SK-N-SH (cell line): Measurements from ENCODE around the gene ADGRD2. TPM values are rescaled to one million over a fixed set of nuclear protein-coding genes. Genes with fewer than 3 reads are reported as not detected.

Experiments
- CTCF ChIA-PET: fragments of 300-600, 350-600 bp; formaldehyde crosslinking; extraction: SDS; loops from one replicate; lab custom pipeline; 2021; lab: Yijun Ruan, JAX
- POLR2A ChIA-PET: fragments of 350-600 bp; sonication (Branson Sonifier 250); formaldehyde crosslinking; extraction: SDS; loops from one replicate; lab custom pipeline; 2020; ENCODE audit warnings: antibody characterized with exemption, inconsistent platforms; lab: Yijun Ruan, JAX
- DNase-seq: peaks from one replicate; pipeline ENCODE4 v3.0.0; 2012
- H2AFZ ChIP-seq: fragments of 200-600 bp; sonication (generic); 2 replicates; pipeline ENCODE4 v1.8.1; 2016; ENCODE audit warnings: antibody characterized with exemption, mild to moderate bottlenecking, low read depth
- H3F3A ChIP-seq: fragments of 200-600 bp; sonication (generic); replicated peaks from 2 replicates; pipeline ENCODE3; 2016; ENCODE audit warnings: antibody characterized with exemption, mild to moderate bottlenecking; ENCODE audit not compliant: insufficient read depth
- H3K27ac ChIP-seq, 2 experiments: fragments of 200-500 bp in 1 of 2; fragments of 200-600 bp in 1 of 2; sonication (Bioruptor generic) in 1 of 2; sonication (generic), shearing (Covaris generic) in 1 of 2; 2 replicates each; pipeline versions ENCODE4 v1.5.1 to v1.6.1; 2014 to 2016; ENCODE audit warnings: low read depth in 2 of 2, inconsistent platforms in 1 of 2, low read length in 1 of 2, mild to moderate bottlenecking in 1 of 2, mixed read lengths in 1 of 2
- H3K27me3 ChIP-seq: fragments of 200-600 bp; sonication (generic), shearing (Covaris generic); 2 replicates; pipeline ENCODE4 v1.6.1; 2016; ENCODE audit warnings: mixed run types; ENCODE audit not compliant: insufficient read depth
- H3K36me3 ChIP-seq, 2 experiments: fragments of 200-500 bp in 1 of 2; fragments of 200-600 bp in 1 of 2; sonication (Bioruptor generic) in 1 of 2; sonication (generic) in 1 of 2; replicated peaks in 1 of 2; 2 replicates each; pipeline versions ENCODE3 to v1.5.1; 2014 to 2016; ENCODE audit warnings: low read length in 1 of 2, mild to moderate bottlenecking in 1 of 2; ENCODE audit not compliant: insufficient read depth in 2 of 2, control insufficient read depth in 1 of 2
- H3K4me1 ChIP-seq, 2 experiments: fragments of 200-500 bp in 1 of 2; fragments of 200-600 bp in 1 of 2; sonication (Bioruptor generic) in 1 of 2; sonication (generic), shearing (Covaris generic) in 1 of 2; 2 replicates each; pipeline versions ENCODE4 v1.5.1 to v1.6.1; 2014 to 2016; ENCODE audit warnings: low read depth in 1 of 2, low read length in 1 of 2, mixed run types in 1 of 2; ENCODE audit not compliant: insufficient read depth in 2 of 2, control insufficient read depth in 1 of 2
- H3K4me2 ChIP-seq: fragments of 200-600 bp; sonication (generic), shearing (Covaris generic); 2 replicates; pipeline ENCODE4 v1.6.1; 2017; ENCODE audit warnings: mixed run types
- H3K4me3 ChIP-seq, 2 experiments: fragments of 200-500 bp in 1 of 2; fragments of 200-600 bp in 1 of 2; sonication (Bioruptor generic) in 1 of 2; sonication (generic), shearing (Covaris generic) in 1 of 2; 2 replicates each; pipeline versions ENCODE4 v1.5.1 to v1.8.1; 2014 to 2016; ENCODE audit warnings: low read depth in 2 of 2, inconsistent platforms in 1 of 2, low read length in 1 of 2, mild to moderate bottlenecking in 1 of 2, mixed read lengths in 1 of 2, moderate library complexity in 1 of 2
- H3K79me2 ChIP-seq: fragments of 200-600 bp; sonication (generic); 2 replicates; pipeline ENCODE4 v1.8.1; 2017; ENCODE audit warnings: mild to moderate bottlenecking; ENCODE audit not compliant: insufficient read depth
- H3K9ac ChIP-seq: fragments of 200-600 bp; sonication (generic); 2 replicates; pipeline ENCODE4 v1.6.1; 2017; ENCODE audit warnings: mixed run types
- H3K9me2 ChIP-seq: fragments of 200-600 bp; sonication (generic); 2 replicates; pipeline ENCODE4 v1.6.1; 2017; ENCODE audit warnings: mixed run types
- H3K9me3 ChIP-seq: fragments of 200-600 bp; sonication (generic); 2 replicates; pipeline ENCODE4 v1.6.1; 2017; ENCODE audit warnings: mixed run types, mild to moderate bottlenecking, moderate library complexity
- H4K20me1 ChIP-seq: fragments of 200-600 bp; sonication (generic); 2 replicates; pipeline ENCODE4 v1.6.1; 2017; ENCODE audit warnings: mild to moderate bottlenecking, mixed run types; ENCODE audit not compliant: insufficient read depth
- ELF1 ChIP-seq: IDR thresholded peaks from 2 replicates; pipeline ENCODE4 v1.4.0; 2012
- FOXJ3 ChIP-seq: sonication (generic); formaldehyde crosslinking; IDR thresholded peaks from 2 replicates; pipeline ENCODE4 v1.5.1; 2020; ENCODE audit warnings: mild to moderate bottlenecking, missing genetic modification reagents
- FOXM1 ChIP-seq: IDR thresholded peaks from 2 replicates; pipeline ENCODE4 v1.4.0; 2012; ENCODE audit warnings: low read depth, mild to moderate bottlenecking
- GATA2 ChIP-seq: sonication (generic); formaldehyde crosslinking; IDR thresholded peaks from 2 replicates; pipeline ENCODE4 v1.5.0; 2020; ENCODE audit warnings: mild to moderate bottlenecking, missing genetic modification reagents
- JUND ChIP-seq: IDR thresholded peaks from 2 replicates; pipeline ENCODE4 v1.4.0; 2012
- MEF2A ChIP-seq: IDR thresholded peaks from 2 replicates; pipeline ENCODE4 v1.4.0; 2012; ENCODE audit warnings: low read depth, borderline replicate concordance
- NFIC ChIP-seq: IDR thresholded peaks from 2 replicates; pipeline ENCODE4 v1.4.0; 2012; ENCODE audit warnings: borderline replicate concordance
- RAD21 ChIP-seq: IDR thresholded peaks from 2 replicates; pipeline ENCODE4 v1.6.1; 2012; ENCODE audit warnings: mild to moderate bottlenecking, low read length
- TAF1 ChIP-seq: IDR thresholded peaks from 2 replicates; pipeline ENCODE4 v1.6.1; 2012; ENCODE audit warnings: low read depth, mild to moderate bottlenecking, low read length, moderate library complexity, borderline replicate concordance
- YY1 ChIP-seq: IDR thresholded peaks from 2 replicates; pipeline ENCODE4 v1.4.0; 2012; ENCODE audit warnings: low read depth, mild to moderate bottlenecking
- WGBS: methylation state at CpG from one replicate; pipeline ENCODE4 v1.1.6; 2017; ENCODE audit warnings: low lambda C conversion rate; 5-methylcytosine and 5-hydroxymethylcytosine counted together
- polyA plus RNA-seq, 3 experiments: library from polyadenylated mRNA; depleted of rRNA; stranded (reverse); fragments of >200 nt; gene quantifications; 2 replicates each; pipeline ENCODE4 v1.2.3, GENCODE V29; 2012
- TF ChIP-seq, protein P1 (sequence below): IDR thresholded peaks from 2 replicates; pipeline ENCODE4 v1.6.1; 2012; ENCODE audit warnings: mild to moderate bottlenecking, low read depth, low read length, moderate library complexity
- TF ChIP-seq, protein P2 (sequence below): fragments of 150-350 bp; IDR thresholded peaks from 2 replicates; pipeline ENCODE4 v1.6.1; 2017; ENCODE audit warnings: antibody characterized with exemption, low read length, low read depth, borderline replicate concordance

Gene ADGRD2
- polyA plus RNA-seq, 1 of the 3 experiments (the other 2 are of a cell fraction) = 0.05 TPM

DNA sequence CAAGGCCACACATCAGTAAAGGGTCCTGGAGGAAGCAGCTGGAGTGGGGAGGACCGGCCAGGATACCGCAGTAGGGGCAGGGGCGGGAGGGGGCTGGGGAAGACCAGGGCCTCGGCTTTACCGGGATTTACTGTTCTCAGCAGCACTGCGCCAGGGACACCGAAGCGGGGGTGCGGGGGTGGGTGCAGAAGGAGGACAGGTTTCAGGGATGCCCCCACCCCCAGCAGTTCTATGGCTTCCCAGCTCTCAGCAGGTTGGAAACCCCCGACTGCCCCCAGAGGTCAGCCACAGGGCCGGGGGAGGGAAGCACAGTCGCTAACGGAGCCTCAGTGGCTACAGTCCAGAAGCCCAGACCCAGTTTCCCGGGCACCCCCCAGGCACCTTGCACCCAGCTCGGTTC lies 35.7 kb downstream of the ADGRD2 start (continued):
- TF ChIP-seq, protein P1, sequence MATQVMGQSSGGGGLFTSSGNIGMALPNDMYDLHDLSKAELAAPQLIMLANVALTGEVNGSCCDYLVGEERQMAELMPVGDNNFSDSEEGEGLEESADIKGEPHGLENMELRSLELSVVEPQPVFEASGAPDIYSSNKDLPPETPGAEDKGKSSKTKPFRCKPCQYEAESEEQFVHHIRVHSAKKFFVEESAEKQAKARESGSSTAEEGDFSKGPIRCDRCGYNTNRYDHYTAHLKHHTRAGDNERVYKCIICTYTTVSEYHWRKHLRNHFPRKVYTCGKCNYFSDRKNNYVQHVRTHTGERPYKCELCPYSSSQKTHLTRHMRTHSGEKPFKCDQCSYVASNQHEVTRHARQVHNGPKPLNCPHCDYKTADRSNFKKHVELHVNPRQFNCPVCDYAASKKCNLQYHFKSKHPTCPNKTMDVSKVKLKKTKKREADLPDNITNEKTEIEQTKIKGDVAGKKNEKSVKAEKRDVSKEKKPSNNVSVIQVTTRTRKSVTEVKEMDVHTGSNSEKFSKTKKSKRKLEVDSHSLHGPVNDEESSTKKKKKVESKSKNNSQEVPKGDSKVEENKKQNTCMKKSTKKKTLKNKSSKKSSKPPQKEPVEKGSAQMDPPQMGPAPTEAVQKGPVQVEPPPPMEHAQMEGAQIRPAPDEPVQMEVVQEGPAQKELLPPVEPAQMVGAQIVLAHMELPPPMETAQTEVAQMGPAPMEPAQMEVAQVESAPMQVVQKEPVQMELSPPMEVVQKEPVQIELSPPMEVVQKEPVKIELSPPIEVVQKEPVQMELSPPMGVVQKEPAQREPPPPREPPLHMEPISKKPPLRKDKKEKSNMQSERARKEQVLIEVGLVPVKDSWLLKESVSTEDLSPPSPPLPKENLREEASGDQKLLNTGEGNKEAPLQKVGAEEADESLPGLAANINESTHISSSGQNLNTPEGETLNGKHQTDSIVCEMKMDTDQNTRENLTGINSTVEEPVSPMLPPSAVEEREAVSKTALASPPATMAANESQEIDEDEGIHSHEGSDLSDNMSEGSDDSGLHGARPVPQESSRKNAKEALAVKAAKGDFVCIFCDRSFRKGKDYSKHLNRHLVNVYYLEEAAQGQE = no peak
- TF ChIP-seq, protein P2, sequence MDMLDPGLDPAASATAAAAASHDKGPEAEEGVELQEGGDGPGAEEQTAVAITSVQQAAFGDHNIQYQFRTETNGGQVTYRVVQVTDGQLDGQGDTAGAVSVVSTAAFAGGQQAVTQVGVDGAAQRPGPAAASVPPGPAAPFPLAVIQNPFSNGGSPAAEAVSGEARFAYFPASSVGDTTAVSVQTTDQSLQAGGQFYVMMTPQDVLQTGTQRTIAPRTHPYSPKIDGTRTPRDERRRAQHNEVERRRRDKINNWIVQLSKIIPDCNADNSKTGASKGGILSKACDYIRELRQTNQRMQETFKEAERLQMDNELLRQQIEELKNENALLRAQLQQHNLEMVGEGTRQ = no peak
- no peak for TF ChIP-seq RAD21

DNA sequence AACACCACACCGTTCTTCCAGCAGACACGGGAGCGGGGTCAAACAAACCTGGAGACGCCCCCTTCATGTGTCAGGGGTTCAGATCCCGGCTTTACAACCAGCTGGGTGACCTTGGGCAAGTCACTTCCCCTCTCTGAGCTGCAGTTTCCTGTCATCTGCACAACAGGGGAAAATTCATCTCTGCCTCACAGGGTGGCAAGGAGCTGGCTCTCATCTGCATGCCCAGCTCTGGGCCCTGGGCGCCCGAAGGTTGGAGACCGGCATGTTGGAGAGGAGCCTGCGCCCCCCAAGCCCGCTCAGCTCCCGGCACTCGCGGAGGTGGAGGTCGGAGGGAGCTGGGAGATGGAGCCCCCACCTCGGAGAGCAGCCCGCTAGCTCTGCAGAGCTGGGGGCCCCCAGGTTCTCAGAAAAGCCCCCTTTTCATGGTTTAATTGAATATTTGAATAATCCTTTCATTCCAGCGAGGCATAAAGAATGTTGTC lies 36.6 kb downstream of the ADGRD2 start:
- no peak overlapping the region for H2AFZ ChIP-seq
- 70% methylated on average over 14 of the region's 17 CpGs for WGBS
- POLR2A ChIA-PET = interaction anchor here (1.2 kb wide), 1 partner anchor 25 kb away, joined by 3 read pairs; no protein-coding TSS in a partner anchor
- H3K9me3 ChIP-seq = no peaks in the 10 kb centered on the region
- no peak overlapping the region for H3K4me2 ChIP-seq
- H3K79me2 ChIP-seq = no peaks in the 10 kb centered on the region
- no peak overlapping the region for H3K9ac ChIP-seq
- no peak overlapping the region for H3K4me3 ChIP-seq
- no peaks in the 10 kb centered on the region; the same call in 1 of the 2 replicates for H3K27me3 ChIP-seq
- no peak overlapping the region for H3K27ac ChIP-seq
- no peaks in the 10 kb centered on the region for H3K9me2 ChIP-seq
- H3F3A ChIP-seq = no peaks in the 10 kb centered on the region
- no peaks in the 10 kb centered on the region for H4K20me1 ChIP-seq
- DNase-seq = no peak
- TF ChIP-seq TAF1 = no peak
- TF ChIP-seq, all 33 proteins: peak for 0
- CTCF ChIA-PET = interaction anchor here (1.0 to 1.5 kb wide), 3 partner anchors 50 to 94 kb away, joined by 3 read pairs; no protein-coding TSS in a partner anchor
- Histone ChIP-seq H3K36me3 (no peaks in the 10 kb centered on the region), H3K4me1 (no peaks in the 10 kb centered on the region; a peak in 1 of 4 replicates)

DNA sequence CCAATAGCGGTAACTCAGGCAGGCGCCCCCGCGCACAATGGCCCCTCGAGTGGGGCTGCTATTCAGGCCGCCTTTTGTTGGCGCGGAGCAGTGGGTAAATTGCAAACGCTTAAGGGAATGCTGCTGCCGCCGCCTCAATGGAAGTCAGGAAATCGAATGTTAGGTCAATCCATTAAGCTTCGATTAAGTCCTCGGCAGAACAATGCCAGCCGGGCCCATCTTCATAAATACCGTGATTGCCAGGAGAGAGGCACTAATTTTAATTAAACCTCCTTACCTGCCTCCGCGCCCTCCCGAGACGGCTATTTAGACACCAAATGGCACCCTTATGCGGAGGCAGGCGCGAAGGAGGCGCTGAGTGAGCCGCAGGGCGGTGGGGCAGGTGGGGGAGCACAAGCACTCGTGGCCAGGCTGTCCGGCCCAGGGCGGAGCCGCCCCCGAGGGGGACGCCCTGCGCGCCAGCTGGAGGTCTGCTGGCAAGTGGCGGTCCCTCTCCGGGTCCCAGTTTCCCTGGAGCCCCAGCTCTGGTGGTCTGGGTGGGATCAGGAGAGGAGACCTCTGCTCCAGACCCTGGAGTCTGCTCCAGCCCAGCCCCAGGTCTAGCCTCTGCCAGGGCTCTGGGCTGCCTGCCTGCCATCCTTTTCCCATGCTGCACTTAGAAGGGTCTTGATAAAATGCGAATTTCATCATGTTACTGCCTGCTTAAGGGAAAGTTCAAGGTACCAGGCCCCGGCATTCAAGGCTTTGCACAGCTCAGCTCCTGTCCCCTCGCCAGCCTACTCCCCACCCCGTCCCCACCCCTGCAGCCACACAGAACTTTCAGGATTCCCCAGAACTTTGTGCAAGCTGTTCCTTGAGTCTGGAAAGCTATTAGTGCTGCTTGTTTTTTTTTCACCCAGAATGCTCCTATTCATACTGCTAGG lies 37.3 kb downstream of the ADGRD2 start:
- no peak for DNase-seq
- no peak overlapping the region for H2AFZ ChIP-seq
- H3K4me3 ChIP-seq = no peak overlapping the region
- no peaks in the 10 kb centered on the region for H3F3A ChIP-seq
- no peaks in the 10 kb centered on the region for H3K79me2 ChIP-seq
- no peak overlapping the region for H3K27ac ChIP-seq
- H3K9ac ChIP-seq = no peak overlapping the region
- WGBS = 83% methylated on average over 28 of the region's 40 CpGs
- no peaks in the 10 kb centered on the region; a peak in 1 of 4 replicates for H3K4me1 ChIP-seq
- no peaks in the 10 kb centered on the region for H3K9me2 ChIP-seq
- no peaks in the 10 kb centered on the region for H4K20me1 ChIP-seq
- H3K27me3 ChIP-seq = no peaks in the 10 kb centered on the region; the same call in 1 of the 2 replicates
- CTCF ChIA-PET = interaction anchor here (0.8 to 1.1 kb wide), 3 partner anchors 64 to 95 kb away, joined by 3 read pairs; no protein-coding TSS in a partner anchor
- POLR2A ChIA-PET = interaction anchor here (1.2 kb wide), 1 partner anchor 25 kb away, joined by 3 read pairs; no protein-coding TSS in a partner anchor
- H3K36me3 ChIP-seq = no peaks in the 10 kb centered on the region
- no peaks in the 10 kb centered on the region for H3K9me3 ChIP-seq
- H3K4me2 ChIP-seq = no peak overlapping the region
- TF ChIP-seq, protein P2 = no peak
- TF ChIP-seq YY1 = no peak
- no peak for TF ChIP-seq FOXJ3 (CRISPR knock-in tag)
- no peak for TF ChIP-seq NFIC
- TF ChIP-seq GATA2 (CRISPR knock-in tag) = no peak
- no peak for TF ChIP-seq FOXM1
- no peak for TF ChIP-seq MEF2A
- TF ChIP-seq JUND = no peak
- TF ChIP-seq ELF1 = no peak
- TF ChIP-seq TAF1 = no peak
- TF ChIP-seq, protein P1 = no peak
